Loucy (cell line): ENCODE data around the gene CTSL.

Experiments
- CTCF ChIP-seq: fragments of 200-600 bp; sonication (generic); conservative IDR thresholded peaks from 2 replicates; pipeline ENCODE4 v1.5.1; 2014; ENCODE audit warnings: mild to moderate bottlenecking, antibody characterized with exemption, low read length
- EZH2phosphoT487 ChIP-seq: fragments of 200-600 bp; IDR thresholded peaks from 2 replicates; pipeline ENCODE4 v1.6.1; 2018; ENCODE audit warnings: antibody characterized with exemption, mild to moderate bottlenecking, moderate library complexity, borderline replicate concordance

GRCh38 chr9:87708546-87708945, 17.4 kb upstream of the CTSL start:
- TF ChIP-seq CTCF: no peak
- TF ChIP-seq EZH2phosphoT487: no peak
